Stimulated activated CD4-positive, alpha-beta T cell treated with anti-CD3 and anti-CD28 coated beads, TNF-alpha, amount 100 ng/mL, for 24 hours (primary cell): ENCODE results near the gene HOXC9.

Experiments
- DNase-seq, 3 experiments: peaks; one replicate each; pipeline ENCODE4 v3.0.0-alpha.2; 2020; ENCODE audit warnings: low read depth in 3 of 3

Gene HOXC9

GRCh38 chr12:53963434-53964314, 36.3 kb upstream of the HOXC9 start:
- no peak for DNase-seq

- no peak for DNase-seq
Measured at GRCh38 chr12:53964315-53964713, 35.6 kb upstream of the HOXC9 start.

GRCh38 chr12:53965281-53966084, 34.5 kb upstream of the HOXC9 start:
- no peak for DNase-seq

- no peak for DNase-seq
Measured at GRCh38 chr12:53966085-53966384, 33.9 kb upstream of the HOXC9 start.

GRCh38 chr12:53966385-53967133, 33.4 kb upstream of the HOXC9 start:
- no peak for DNase-seq

GRCh38 chr12:53967421-53967925, 32.5 kb upstream of the HOXC9 start:
- no peak for DNase-seq

- no peak for DNase-seq
Measured at GRCh38 chr12:53968214-53969127, 31.5 kb upstream of the HOXC9 start.

GRCh38 chr12:53969588-53970259, 30.2 kb upstream of the HOXC9 start:
- DNase-seq, result no peak

GRCh38 chr12:53970451-53970850, 29.5 kb upstream of the HOXC9 start:
- no peak for DNase-seq

- no peak for DNase-seq
Measured at GRCh38 chr12:53971129-53971528, 28.8 kb upstream of the HOXC9 start.

GRCh38 chr12:53971686-53972085, 28.3 kb upstream of the HOXC9 start:
- no peak for DNase-seq

- no peak for DNase-seq
Measured at GRCh38 chr12:53972152-53972702, 27.7 kb upstream of the HOXC9 start.

- no peak for DNase-seq
Measured at GRCh38 chr12:53972722-53973235, 27.2 kb upstream of the HOXC9 start, which contains the start of gene HOXC11. Gene HOXC11, plus strand, starts transcription at chr12:53973126. Its CDS starts 116 bp downstream, at chr12:53973242.

- DNase-seq, result no peak
Measured at GRCh38 chr12:53973236-53974042, 26.5 kb upstream of the HOXC9 start.

- no peak for DNase-seq
Measured at GRCh38 chr12:53974084-53975063, 25.6 kb upstream of the HOXC9 start, which contains the start of gene HOTAIR. Gene HOTAIR, minus strand, starts transcription at chr12:53974954.

- no peak for DNase-seq
Measured at GRCh38 chr12:53975064-53975471, 24.9 kb upstream of the HOXC9 start.

GRCh38 chr12:53975479-53976152, 24.3 kb upstream of the HOXC9 start:
- DNase-seq, result no peak
